Measurements from ENCODE around the gene LRRK1.

LRRK1 gene

DNA sequence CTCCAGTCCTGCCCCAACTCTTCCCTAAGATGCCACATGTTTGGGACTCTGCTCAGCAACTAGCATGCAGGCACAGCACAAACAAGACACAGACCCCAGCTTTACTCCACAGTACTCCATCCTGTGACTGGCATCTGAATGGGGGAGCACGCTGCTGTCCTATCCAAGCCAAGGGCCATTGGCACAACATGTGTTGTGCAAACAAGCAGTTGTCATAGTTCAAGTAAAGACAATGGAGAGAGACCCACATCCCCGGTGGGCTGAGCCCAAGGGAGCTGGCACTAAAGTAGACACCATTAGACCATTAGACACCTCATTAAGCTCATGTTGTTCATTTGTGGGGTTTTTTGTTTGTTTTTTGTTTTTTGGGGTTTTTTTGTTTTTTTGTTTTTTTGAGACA lies 200.0 kb downstream of the LRRK1 start:
- H3K9me3 ChIP-seq = no peaks in the 10 kb centered on the region
- H3K4me3 ChIP-seq = no peak overlapping the region

More for the DNA sequence above, 200.0 kb downstream of the LRRK1 start:
- H4K20me1 ChIP-seq = no peaks in the 10 kb centered on the region
- no peaks in the 10 kb centered on the region for H3K36me3 ChIP-seq
- H3K27me3 ChIP-seq = no peaks in the 10 kb centered on the region
- peak overlapping the region; percentile 44; the same call in 1 of the 2 replicates for H3K27ac ChIP-seq
- no peak overlapping the region for H3K9ac ChIP-seq
- H3K4me2 ChIP-seq = no peak overlapping the region
- peaks cover 86% of the 10 kb centered on the region for H3K4me1 ChIP-seq
- no peak for TF ChIP-seq Cebpa-rat (IDR thresholded peaks at IDR 0.05)
